PC-3 (cell line): ENCODE measurements around the gene TTC7B.

Experiments
- EZH2 ChIP-seq: fragments of 300-600 bp; sonication (generic); IDR thresholded peaks from one replicate; pipeline ENCODE4 v1.6.1; 2017; ENCODE audit warnings: antibody characterized with exemption, mild to moderate bottlenecking, low read length; ENCODE audit not compliant: unreplicated experiment
- EZH2phosphoT487 ChIP-seq: fragments of 300-600 bp; sonication (generic); IDR thresholded peaks from 2 replicates; pipeline ENCODE4 v1.6.1; 2018; ENCODE audit warnings: mild to moderate bottlenecking, antibody characterized with exemption, low read length, borderline replicate concordance
- TF ChIP-seq, protein P1 (sequence below): fragments of 300-600 bp; sonication (generic); conservative IDR thresholded peaks from 2 replicates; pipeline ENCODE4 v1.5.1; 2017; ENCODE audit warnings: antibody characterized with exemption, low read depth, mild to moderate bottlenecking, low read length

DNA sequence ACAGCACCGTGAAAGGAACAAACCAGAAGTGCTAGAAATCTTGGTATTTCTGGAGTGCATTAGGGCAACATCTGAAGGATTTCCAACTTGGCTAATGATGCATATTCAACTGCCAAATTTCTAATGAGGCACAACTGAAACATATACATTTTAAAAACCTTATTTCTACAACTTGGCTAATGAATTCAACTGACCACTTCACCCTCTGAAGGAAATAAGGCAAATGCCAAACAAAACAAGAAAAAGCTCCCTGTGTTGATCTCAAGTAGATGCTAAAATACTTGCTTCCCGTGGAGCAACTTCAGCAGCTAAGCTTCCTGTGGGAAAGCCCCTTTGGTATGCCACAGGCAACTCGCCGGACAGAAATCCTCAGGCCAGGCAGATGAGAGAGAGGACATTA is 167.1 kb downstream of the TTC7B start:
- TF ChIP-seq, protein P1, sequence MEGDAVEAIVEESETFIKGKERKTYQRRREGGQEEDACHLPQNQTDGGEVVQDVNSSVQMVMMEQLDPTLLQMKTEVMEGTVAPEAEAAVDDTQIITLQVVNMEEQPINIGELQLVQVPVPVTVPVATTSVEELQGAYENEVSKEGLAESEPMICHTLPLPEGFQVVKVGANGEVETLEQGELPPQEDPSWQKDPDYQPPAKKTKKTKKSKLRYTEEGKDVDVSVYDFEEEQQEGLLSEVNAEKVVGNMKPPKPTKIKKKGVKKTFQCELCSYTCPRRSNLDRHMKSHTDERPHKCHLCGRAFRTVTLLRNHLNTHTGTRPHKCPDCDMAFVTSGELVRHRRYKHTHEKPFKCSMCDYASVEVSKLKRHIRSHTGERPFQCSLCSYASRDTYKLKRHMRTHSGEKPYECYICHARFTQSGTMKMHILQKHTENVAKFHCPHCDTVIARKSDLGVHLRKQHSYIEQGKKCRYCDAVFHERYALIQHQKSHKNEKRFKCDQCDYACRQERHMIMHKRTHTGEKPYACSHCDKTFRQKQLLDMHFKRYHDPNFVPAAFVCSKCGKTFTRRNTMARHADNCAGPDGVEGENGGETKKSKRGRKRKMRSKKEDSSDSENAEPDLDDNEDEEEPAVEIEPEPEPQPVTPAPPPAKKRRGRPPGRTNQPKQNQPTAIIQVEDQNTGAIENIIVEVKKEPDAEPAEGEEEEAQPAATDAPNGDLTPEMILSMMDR: no peak
- no peak for TF ChIP-seq EZH2
- no peak for TF ChIP-seq EZH2phosphoT487
